SK-N-SH (cell line): ENCODE results near the gene UNC13D. TPM values are rescaled to one million over a fixed set of nuclear protein-coding genes. Genes with fewer than 3 reads are reported as not detected.
A peak's percentile ranks its signal among the peaks of the same experiment; 100 is the strongest.

Experiments
- CTCF ChIA-PET: fragments of 300-600, 350-600 bp; formaldehyde crosslinking; extraction: SDS; loops from one replicate; lab custom pipeline; 2021; lab: Yijun Ruan, JAX
- POLR2A ChIA-PET: fragments of 350-600 bp; sonication (Branson Sonifier 250); formaldehyde crosslinking; extraction: SDS; loops from one replicate; lab custom pipeline; 2020; ENCODE audit warnings: antibody characterized with exemption, inconsistent platforms; lab: Yijun Ruan, JAX
- DNase-seq: peaks from one replicate; pipeline ENCODE4 v3.0.0; 2012
- H2AFZ ChIP-seq: fragments of 200-600 bp; sonication (generic); 2 replicates; pipeline ENCODE4 v1.8.1; 2016; ENCODE audit warnings: antibody characterized with exemption, mild to moderate bottlenecking, low read depth
- H3F3A ChIP-seq: fragments of 200-600 bp; sonication (generic); replicated peaks from 2 replicates; pipeline ENCODE3; 2016; ENCODE audit warnings: antibody characterized with exemption, mild to moderate bottlenecking; ENCODE audit not compliant: insufficient read depth
- H3K27ac ChIP-seq, 2 experiments: fragments of 200-500 bp in 1 of 2; fragments of 200-600 bp in 1 of 2; sonication (Bioruptor generic) in 1 of 2; sonication (generic), shearing (Covaris generic) in 1 of 2; 2 replicates each; pipeline versions ENCODE4 v1.5.1 to v1.6.1; 2014 to 2016; ENCODE audit warnings: low read depth in 2 of 2, inconsistent platforms in 1 of 2, low read length in 1 of 2, mild to moderate bottlenecking in 1 of 2, mixed read lengths in 1 of 2
- H3K27me3 ChIP-seq: fragments of 200-600 bp; sonication (generic), shearing (Covaris generic); 2 replicates; pipeline ENCODE4 v1.6.1; 2016; ENCODE audit warnings: mixed run types; ENCODE audit not compliant: insufficient read depth
- H3K36me3 ChIP-seq, 2 experiments: fragments of 200-500 bp in 1 of 2; fragments of 200-600 bp in 1 of 2; sonication (Bioruptor generic) in 1 of 2; sonication (generic) in 1 of 2; replicated peaks in 1 of 2; 2 replicates each; pipeline versions ENCODE3 to v1.5.1; 2014 to 2016; ENCODE audit warnings: low read length in 1 of 2, mild to moderate bottlenecking in 1 of 2; ENCODE audit not compliant: insufficient read depth in 2 of 2, control insufficient read depth in 1 of 2
- H3K4me1 ChIP-seq, 2 experiments: fragments of 200-500 bp in 1 of 2; fragments of 200-600 bp in 1 of 2; sonication (Bioruptor generic) in 1 of 2; sonication (generic), shearing (Covaris generic) in 1 of 2; 2 replicates each; pipeline versions ENCODE4 v1.5.1 to v1.6.1; 2014 to 2016; ENCODE audit warnings: low read depth in 1 of 2, low read length in 1 of 2, mixed run types in 1 of 2; ENCODE audit not compliant: insufficient read depth in 2 of 2, control insufficient read depth in 1 of 2
- H3K4me2 ChIP-seq: fragments of 200-600 bp; sonication (generic), shearing (Covaris generic); 2 replicates; pipeline ENCODE4 v1.6.1; 2017; ENCODE audit warnings: mixed run types
- H3K4me3 ChIP-seq, 2 experiments: fragments of 200-500 bp in 1 of 2; fragments of 200-600 bp in 1 of 2; sonication (Bioruptor generic) in 1 of 2; sonication (generic), shearing (Covaris generic) in 1 of 2; 2 replicates each; pipeline versions ENCODE4 v1.5.1 to v1.8.1; 2014 to 2016; ENCODE audit warnings: low read depth in 2 of 2, inconsistent platforms in 1 of 2, low read length in 1 of 2, mild to moderate bottlenecking in 1 of 2, mixed read lengths in 1 of 2, moderate library complexity in 1 of 2
- H3K79me2 ChIP-seq: fragments of 200-600 bp; sonication (generic); 2 replicates; pipeline ENCODE4 v1.8.1; 2017; ENCODE audit warnings: mild to moderate bottlenecking; ENCODE audit not compliant: insufficient read depth
- H3K9ac ChIP-seq: fragments of 200-600 bp; sonication (generic); 2 replicates; pipeline ENCODE4 v1.6.1; 2017; ENCODE audit warnings: mixed run types
- H3K9me2 ChIP-seq: fragments of 200-600 bp; sonication (generic); 2 replicates; pipeline ENCODE4 v1.6.1; 2017; ENCODE audit warnings: mixed run types
- H3K9me3 ChIP-seq: fragments of 200-600 bp; sonication (generic); 2 replicates; pipeline ENCODE4 v1.6.1; 2017; ENCODE audit warnings: mixed run types, mild to moderate bottlenecking, moderate library complexity
- H4K20me1 ChIP-seq: fragments of 200-600 bp; sonication (generic); 2 replicates; pipeline ENCODE4 v1.6.1; 2017; ENCODE audit warnings: mild to moderate bottlenecking, mixed run types; ENCODE audit not compliant: insufficient read depth
- ELF1 ChIP-seq: IDR thresholded peaks from 2 replicates; pipeline ENCODE4 v1.4.0; 2012
- FOSL2 ChIP-seq: IDR thresholded peaks from 2 replicates; pipeline ENCODE4 v1.4.0; 2012; ENCODE audit warnings: low read depth, mild to moderate bottlenecking, moderate library complexity, borderline replicate concordance
- GABPA ChIP-seq: IDR thresholded peaks from 2 replicates; pipeline ENCODE4 v1.4.0; 2012; ENCODE audit warnings: low read depth, mild to moderate bottlenecking
- MAX ChIP-seq: IDR thresholded peaks from 2 replicates; pipeline ENCODE4 v1.4.0; 2012; ENCODE audit warnings: low read depth
- MEF2A ChIP-seq: IDR thresholded peaks from 2 replicates; pipeline ENCODE4 v1.4.0; 2012; ENCODE audit warnings: low read depth, borderline replicate concordance
- NFIC ChIP-seq: IDR thresholded peaks from 2 replicates; pipeline ENCODE4 v1.4.0; 2012; ENCODE audit warnings: borderline replicate concordance
- NRF1 ChIP-seq: IDR thresholded peaks from 2 replicates; pipeline ENCODE4 v1.6.1; 2012; ENCODE audit warnings: low read depth, mild to moderate bottlenecking, low read length
- PBX3 ChIP-seq: IDR thresholded peaks from 2 replicates; pipeline ENCODE4; 2012
- RXRA ChIP-seq: IDR thresholded peaks from 2 replicates; pipeline ENCODE4 v1.4.0; 2012; ENCODE audit warnings: low read depth, mild to moderate bottlenecking, borderline replicate concordance
- SIN3A ChIP-seq: IDR thresholded peaks from 2 replicates; pipeline ENCODE4 v1.6.1; 2012; ENCODE audit warnings: low read depth, mild to moderate bottlenecking, low read length, moderate library complexity, borderline replicate concordance
- SMC3 ChIP-seq: IDR thresholded peaks from 2 replicates; pipeline ENCODE4 v1.6.1; 2012; ENCODE audit warnings: low read depth, low read length, improper control_type of control experiment
- TCF12 ChIP-seq: IDR thresholded peaks from 2 replicates; pipeline ENCODE4 v1.4.0; 2012
- YY1 ChIP-seq: IDR thresholded peaks from 2 replicates; pipeline ENCODE4 v1.4.0; 2012; ENCODE audit warnings: low read depth, mild to moderate bottlenecking
- whole genome bisulfite sequencing: methylation state at CpG from one replicate; pipeline ENCODE4 v1.1.6; 2017; ENCODE audit warnings: low lambda C conversion rate; 5-methylcytosine and 5-hydroxymethylcytosine counted together
- polyA plus RNA-seq, 3 experiments: library from polyadenylated mRNA; depleted of rRNA; stranded (reverse); fragments of >200 nt; gene quantifications; 2 replicates each; pipeline ENCODE4 v1.2.3, GENCODE V29; 2012

UNC13D gene
- polyA plus RNA-seq, 1 of the 3 experiments (the other 2 are of a cell fraction) = 0.99 TPM

GRCh38 chr17:75815399-75815798 lies 28.8 kb downstream of the UNC13D start:
- H3K4me2 ChIP-seq = no peak overlapping the region
- H3K27me3 ChIP-seq = no peaks in the 10 kb centered on the region
- no peak for DNase-seq
- peaks cover 9% of the 10 kb centered on the region for H3F3A ChIP-seq
- H3K27ac ChIP-seq = peak overlapping the region; percentile 29 to 63; a peak in 3 of 4 replicates
- H2AFZ ChIP-seq = no peak overlapping the region
- no peaks in the 10 kb centered on the region for H3K9me3 ChIP-seq
- no peaks in the 10 kb centered on the region for H3K79me2 ChIP-seq
- ChIA-PET POLR2A (interaction anchor here (1.0 to 1.2 kb wide), 2 partner anchors 35 to 40 kb away, joined by 3 read pairs; no protein-coding TSS in a partner anchor), CTCF (interaction anchor here (0.7 to 7.6 kb wide), 9 partner anchors 13 to 62 kb away, joined by 3 to 90 read pairs (median 5); partner anchors contain the start of gene UNC13D)
- no peaks in the 10 kb centered on the region for H4K20me1 ChIP-seq
- peak overlapping the region; percentile 61 for H3K9ac ChIP-seq
- 98% methylated on average over 3 of the region's 3 CpGs for WGBS
- peaks cover 20 to 64% of the 10 kb centered on the region in 2 experiments for H3K36me3 ChIP-seq
- H3K4me3 ChIP-seq = no peak overlapping the region
- peaks cover 3 to 10% of the 10 kb centered on the region in 2 experiments; a peak in 3 of 4 replicates for H3K4me1 ChIP-seq
- no peaks in the 10 kb centered on the region for H3K9me2 ChIP-seq
- no peak for TF ChIP-seq RXRA
- TF ChIP-seq GABPA = no peak
- TF ChIP-seq ELF1 = no peak
- TF ChIP-seq MAX = no peak
- no peak for TF ChIP-seq TCF12
- TF ChIP-seq SMC3 = no peak
- no peak for TF ChIP-seq MEF2A
- no peak for TF ChIP-seq NFIC
- no peak for TF ChIP-seq PBX3
- TF ChIP-seq YY1 = no peak

GRCh38 chr17:75814900-75815373 lies 29.3 kb downstream of the UNC13D start:
- Histone ChIP-seq H3K4me2 (no peak overlapping the region), H3K4me3 (no peak overlapping the region), H3K9me3 (no peaks in the 10 kb centered on the region), H3K36me3 (peaks cover 20 to 63% of the 10 kb centered on the region in 2 experiments), H3F3A (peaks cover 9% of the 10 kb centered on the region), H3K9ac (peak overlapping the region; percentile 61), H3K27ac (peak overlapping the region; percentile 29 to 63; a peak in 3 of 4 replicates), H3K4me1 (peaks cover 0 to 10% of the 10 kb centered on the region in 2 experiments; a peak in 3 of 4 replicates), H4K20me1 (no peaks in the 10 kb centered on the region), H3K27me3 (no peaks in the 10 kb centered on the region)
- ChIA-PET CTCF (interaction anchor here (0.7 to 7.6 kb wide), 9 partner anchors 12 to 61 kb away, joined by 3 to 90 read pairs (median 5); partner anchors contain the start of gene UNC13D), POLR2A (interaction anchor here (1.0 to 1.7 kb wide), 2 partner anchors 35 to 41 kb away, joined by 3 to 9 read pairs; no protein-coding TSS in a partner anchor)
- WGBS = 59% methylated on average over 13 of the region's 13 CpGs
- peak; percentile 47 for DNase-seq
- peak; percentile 43; the same call in 1 of the 2 replicates for TF ChIP-seq NFIC
- TF ChIP-seq RXRA = no peak
- peak; percentile 79; the same call in 1 of the 2 replicates for TF ChIP-seq FOSL2
- no peak for TF ChIP-seq YY1
- 0 out of 2 replicates have a peak, but pooled peaks have one; percentile 9 for TF ChIP-seq NRF1
- TF ChIP-seq SIN3A = 0 out of 2 replicates have a peak, but pooled peaks have one; percentile 0
- peak; percentile 73 for TF ChIP-seq MAX
- TF ChIP-seq, all 33 proteins: peak for 5
- Histone ChIP-seq H3K9me2 (no peaks in the 10 kb centered on the region), H3K79me2 (no peaks in the 10 kb centered on the region), H2AFZ (peak overlapping the region; percentile 57; the same call in 1 of the 2 replicates)
